ENCODE measurements around the gene ITGB5.

- TF ChIP-seq CTCF (conservative IDR thresholded peaks at IDR 0.05 in 1 of 2, IDR thresholded peaks at IDR 0.05 in 1 of 2; ENCODE audit: extremely low read depth in 1 of 2, insufficient read depth in 1 of 2, low read depth in 1 of 2, low read length in 2 of 2) = no peak
- no peak for TF ChIP-seq EZH2 (IDR thresholded peaks at IDR 0.05; ENCODE audit: borderline replicate concordance, low read length)
These were observed 63.5 kb downstream of the ITGB5 start for GRCh38 chr3:124823648-124824047.
